ENCODE data around the gene DPM3.
"Not testable (repeated sequence)": the region's sequence is repeated elsewhere in the genome, so short reads cannot be mapped to it uniquely, and the experiment has no call there.

Gene DPM3

GRCh38 chr1:155175281-155175926, 35.1 kb upstream of the DPM3 start:
- DNase-seq (ENCODE audit: low spot score), result no peak

DNA sequence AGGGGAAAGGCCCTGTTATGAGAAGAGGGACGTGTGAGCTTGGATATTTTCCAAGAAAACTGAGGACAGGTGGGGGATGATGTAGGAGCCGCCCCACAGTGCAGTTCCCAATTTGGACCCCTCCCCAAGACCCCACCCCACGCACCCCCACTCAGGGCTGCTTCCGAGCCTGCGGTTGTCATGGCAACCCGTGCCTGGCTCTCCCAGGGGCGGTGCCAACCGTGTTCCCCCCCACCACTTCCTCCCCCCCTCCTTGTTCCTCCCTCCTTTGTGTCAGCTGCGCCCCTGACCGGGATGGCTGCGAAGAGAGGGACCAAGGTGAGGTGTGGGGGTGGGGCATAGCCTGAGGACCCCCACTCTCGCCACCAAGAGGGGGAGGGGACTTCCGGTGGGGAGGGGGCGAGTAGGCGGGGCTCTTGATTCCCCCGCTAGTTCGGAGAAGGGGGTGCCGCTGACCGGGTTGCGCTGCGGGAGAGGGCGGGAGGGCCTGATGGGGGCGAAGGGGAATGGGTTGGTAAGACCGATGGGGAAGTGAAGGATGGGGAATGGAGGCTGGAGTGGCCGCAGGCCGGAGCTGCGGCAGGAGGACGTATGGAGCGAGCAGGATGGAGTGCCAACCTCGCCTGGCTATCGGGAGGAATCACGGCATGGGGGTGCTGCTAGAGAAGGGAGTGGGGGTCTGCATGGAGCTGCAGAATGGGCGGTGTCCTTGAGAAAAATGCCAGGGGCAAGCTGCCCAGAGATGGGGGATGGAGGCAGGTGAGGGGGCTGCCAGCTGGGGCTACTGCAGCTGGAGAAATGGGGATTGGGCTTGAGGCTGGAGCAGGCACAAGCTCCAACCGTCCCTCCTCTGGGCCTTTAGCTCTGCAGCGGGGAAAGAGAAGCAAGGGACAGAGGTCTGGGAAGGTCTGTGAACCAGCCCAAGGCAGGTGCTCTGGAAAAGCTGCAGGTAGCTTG, 34.3 kb upstream of the DPM3 start:
- DNase-seq (ENCODE audit: low spot score), result no peak

- no peak for DNase-seq (ENCODE audit: low spot score)
Measured at GRCh38 chr1:155173478-155174323, 33.4 kb upstream of the DPM3 start, which contains the start of gene TRIM46. TSS of gene TRIM46 (plus strand) at chr1:155173849. CDS start at chr1:155173967, 118 bp downstream.

GRCh38 chr1:155172732-155173477, 32.6 kb upstream of the DPM3 start, which contains the start of gene KRTCAP2:
TSS of gene KRTCAP2 (minus strand) at chr1:155173304. CDS start at chr1:155173224, 80 bp downstream.
- peak; percentile 94 for DNase-seq (ENCODE audit: low spot score)

- no peak for DNase-seq (ENCODE audit: low spot score)
Measured at GRCh38 chr1:155171836-155172731, 31.8 kb upstream of the DPM3 start.

DNA sequence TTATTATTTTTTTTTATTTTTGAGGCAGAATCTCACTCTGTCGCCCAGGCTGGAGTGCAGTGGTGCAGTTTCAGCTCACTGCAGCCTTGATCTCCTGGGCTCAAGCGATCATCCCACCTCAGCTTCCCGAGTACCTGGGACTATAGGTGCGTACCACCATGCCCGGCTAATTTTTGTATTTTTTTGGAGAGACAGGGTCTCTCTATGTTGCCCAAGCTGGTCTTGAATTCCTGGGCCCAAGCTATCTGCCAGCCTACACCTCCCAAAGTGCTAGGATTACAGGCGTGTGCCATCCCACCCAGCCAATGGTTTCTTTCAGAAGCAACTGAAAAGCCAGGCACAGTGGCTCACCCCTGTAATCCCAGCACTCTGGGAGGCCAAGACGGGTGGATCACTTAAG, 30.5 kb upstream of the DPM3 start:
- no peak for DNase-seq (ENCODE audit: low spot score)

DNA sequence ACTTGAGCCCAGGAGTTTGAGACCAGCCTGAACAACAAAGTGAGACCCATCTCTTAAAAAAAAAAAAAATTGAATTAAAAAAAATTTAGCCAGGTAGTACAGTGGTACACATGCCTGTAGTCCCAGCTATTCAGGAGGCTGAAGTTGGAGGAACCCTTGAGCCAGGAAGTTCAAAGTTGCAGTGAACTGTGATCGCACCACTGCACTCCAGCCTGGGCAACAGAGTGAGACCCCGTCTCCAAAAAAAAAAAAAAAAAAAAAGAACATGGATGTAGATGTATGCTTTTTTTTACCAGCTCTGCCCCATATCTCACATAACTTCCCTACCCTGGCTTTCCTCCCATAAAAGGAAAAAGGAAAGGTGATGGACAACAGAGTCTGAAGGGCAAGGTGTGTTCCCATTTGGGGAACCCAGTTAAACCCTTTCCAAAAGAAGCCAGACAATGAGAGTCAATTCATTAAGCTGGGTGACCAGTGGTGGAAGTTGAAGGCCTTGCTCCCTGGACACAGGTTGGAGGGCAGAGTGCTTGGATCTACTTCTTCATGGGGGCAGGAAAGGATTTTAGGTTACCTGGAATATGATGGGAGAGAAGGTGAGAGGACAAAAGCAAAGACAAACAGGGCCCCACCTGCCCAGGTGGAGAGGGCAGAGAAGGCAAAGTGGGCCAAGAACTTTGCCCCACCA, 29.9 kb upstream of the DPM3 start:
- DNase-seq (ENCODE audit: low spot score), result no peak

DNA sequence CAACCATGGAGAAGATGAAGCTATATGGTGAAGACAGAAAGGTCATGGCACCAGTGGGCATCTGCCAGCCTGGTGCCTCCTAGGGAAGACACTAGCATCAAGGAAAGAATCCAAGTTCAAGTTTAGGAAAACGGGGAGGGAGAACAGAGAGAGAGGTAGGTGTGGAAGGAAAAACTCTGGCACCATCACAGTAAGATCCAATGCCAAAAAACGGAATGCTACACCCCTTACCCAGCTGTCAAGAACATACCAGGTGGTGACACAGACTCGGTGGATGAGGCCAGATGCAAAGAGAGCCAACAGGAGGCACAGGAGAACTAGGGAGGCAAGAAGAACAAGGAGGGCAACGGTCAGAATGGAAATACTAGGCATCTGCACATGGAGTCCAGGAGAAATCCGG, 29.2 kb upstream of the DPM3 start:
- no peak for DNase-seq (ENCODE audit: low spot score)

DNA sequence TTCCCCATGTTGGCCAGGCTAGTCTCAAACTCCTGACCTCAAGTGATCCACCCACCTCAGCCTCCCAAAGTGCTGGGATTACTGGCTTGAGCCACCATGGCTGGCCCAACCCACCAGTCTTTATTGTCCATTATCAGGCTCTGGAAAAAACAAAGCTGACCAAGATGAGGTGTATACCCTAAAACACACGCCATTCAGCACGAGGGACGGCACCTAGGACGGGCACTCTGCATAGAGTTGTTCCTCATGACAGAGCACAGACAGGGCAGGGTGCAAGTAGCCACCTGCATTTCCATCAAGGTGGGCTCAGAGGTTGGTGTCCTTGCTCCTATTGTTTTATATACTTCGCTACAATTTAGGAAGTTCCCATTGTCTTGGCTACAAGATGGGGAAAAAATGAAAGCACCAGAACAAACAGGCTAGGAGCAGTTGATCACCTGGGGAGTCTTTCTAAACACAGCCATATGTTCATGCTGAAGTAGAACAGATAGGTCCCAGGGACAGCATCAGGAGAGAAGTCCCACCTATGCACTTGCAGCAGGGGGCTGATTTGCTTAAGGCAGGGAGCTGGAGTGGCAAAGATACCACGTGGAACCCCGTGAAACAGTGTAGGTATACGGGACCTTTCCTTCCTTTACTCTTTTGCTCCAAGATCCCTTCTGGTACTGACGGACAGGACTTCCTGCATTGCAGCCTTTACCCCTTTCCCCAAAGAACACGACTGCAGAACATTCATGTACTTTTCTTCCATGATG, 28.3 kb upstream of the DPM3 start:
- DNase-seq (ENCODE audit: low spot score), result no peak

- not testable (repeated sequence) for DNase-seq (ENCODE audit: low spot score)
Measured at GRCh38 chr1:155168105-155168445, 27.7 kb upstream of the DPM3 start.

DNA sequence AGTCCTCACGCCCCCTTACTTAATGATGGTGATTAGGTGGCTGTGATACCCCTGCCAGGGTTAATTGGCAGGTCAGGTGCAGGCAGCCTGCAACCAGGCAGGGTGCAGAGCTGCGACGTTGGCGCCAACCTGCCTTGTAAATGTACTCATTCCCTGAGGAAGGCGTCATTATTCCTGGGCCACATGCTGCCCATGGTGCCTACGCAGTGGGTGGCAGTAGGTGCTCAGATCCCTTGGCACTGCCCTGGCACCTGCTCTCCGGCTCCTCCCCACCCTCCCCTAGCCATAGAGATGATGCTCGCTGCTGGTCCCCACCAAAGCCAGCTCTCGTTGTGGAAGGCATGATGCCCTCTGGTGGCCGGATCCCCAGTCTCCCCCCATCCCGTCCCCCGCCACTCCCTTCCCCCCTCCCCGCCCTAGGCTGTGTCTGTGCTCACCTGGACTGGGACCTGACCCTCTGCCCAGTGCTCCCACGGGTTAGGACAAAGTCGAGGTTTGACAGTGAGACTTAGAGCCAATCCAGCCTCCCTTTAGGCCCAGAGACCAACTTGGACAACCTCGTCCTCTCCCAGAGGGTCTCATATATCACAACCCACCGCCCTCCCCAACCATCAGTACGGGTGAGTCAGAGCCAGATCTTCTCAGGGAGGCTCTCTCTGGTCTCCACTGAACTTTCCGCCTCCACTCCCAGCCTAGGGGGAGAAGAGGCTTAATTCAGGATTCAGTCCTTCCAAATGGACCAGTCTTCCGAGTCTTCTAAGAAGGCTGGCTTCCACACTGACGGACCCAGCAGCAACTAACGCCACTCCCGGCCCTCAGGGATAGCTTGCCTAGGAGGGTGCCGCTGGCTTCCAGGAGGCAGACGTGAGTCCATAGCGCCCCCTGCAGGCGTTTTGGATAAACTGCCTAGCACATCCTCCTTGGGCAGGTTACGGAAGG, 27.1 kb upstream of the DPM3 start:
- DNase-seq (ENCODE audit: low spot score), result peak; percentile 80

DNA sequence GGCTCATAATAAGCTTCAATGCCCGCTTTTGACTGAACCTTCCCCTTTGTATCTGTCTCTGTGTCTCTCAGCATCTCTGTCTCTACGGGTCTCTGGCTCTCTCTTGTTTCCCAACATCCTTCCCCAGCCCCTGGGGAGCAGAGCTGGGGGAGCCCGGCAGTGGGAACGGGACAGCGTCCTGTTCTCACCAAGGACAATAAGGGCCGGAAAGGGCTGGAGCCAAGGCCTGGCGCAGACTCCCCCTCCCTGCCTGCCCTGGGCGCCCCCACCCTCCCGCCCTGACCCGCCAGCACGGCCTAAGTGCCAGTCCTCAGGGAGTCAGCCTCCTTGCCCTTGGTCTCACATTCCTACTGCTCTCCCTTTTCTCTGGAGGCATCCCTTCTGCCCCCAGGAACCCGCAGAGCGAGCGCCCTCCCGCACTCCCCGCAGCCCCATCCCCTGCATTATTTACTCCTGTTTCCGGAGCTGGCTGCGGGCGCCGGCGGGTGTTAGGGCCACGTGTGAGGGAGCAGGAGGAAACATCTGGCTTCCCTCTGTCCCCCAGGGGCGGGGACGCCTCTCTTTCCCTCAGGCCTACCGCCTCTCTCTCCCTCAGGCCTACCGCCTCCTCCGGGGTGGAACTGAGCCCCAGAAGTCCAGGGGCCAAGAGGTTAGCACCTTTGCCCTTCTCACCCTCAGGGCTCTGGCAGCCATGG, 26.3 kb upstream of the DPM3 start:
- DNase-seq (ENCODE audit: low spot score), result no peak

DNA sequence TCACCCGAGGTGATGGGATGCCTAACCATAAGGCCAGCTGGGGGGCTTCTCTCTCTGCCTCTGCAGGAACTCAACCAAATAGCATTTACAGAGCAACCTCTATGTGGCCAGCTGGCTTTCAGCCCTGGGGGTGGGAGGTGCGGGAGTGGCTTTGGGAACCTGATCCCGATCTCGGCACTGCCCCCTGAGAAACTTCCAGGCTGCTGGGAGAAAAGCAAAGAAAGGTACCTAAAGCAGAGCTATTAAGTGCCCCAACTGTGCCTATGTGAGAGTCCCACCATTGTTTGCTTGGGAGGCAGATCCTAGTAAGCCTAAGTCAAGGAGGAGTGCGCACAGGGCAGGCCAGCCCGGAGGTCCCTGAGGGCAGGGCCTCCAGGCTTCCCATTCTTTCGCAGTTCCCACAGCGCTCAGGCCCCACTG, 25.7 kb upstream of the DPM3 start:
- DNase-seq (ENCODE audit: low spot score), result no peak

- not testable (repeated sequence) for DNase-seq (ENCODE audit: low spot score)
Measured at GRCh38 chr1:155164625-155165024, 24.3 kb upstream of the DPM3 start.

- DNase-seq (ENCODE audit: low spot score), result not testable (repeated sequence)
Measured at GRCh38 chr1:155163785-155164184, 23.5 kb upstream of the DPM3 start.

DNA sequence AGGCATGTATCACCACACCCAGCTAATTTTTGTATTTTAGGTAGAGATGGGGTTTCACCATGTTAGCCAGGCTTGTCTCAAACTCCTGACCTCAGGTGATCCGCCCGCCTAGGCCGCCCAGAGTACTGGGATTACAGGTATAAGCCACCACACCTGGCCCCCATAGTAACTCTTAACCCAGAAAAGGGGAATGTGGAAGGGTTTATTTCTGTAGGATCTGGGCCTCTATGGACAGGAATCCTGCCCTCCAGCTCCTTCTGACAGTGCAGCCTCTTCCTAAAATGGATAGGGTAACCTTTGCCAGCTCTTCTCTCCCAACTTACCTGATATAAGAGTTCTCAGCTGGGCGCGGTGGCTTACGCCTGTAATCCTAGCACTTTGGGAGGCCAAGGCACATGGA, 22.3 kb upstream of the DPM3 start:
- DNase-seq (ENCODE audit: low spot score), result not testable (repeated sequence)

DNA sequence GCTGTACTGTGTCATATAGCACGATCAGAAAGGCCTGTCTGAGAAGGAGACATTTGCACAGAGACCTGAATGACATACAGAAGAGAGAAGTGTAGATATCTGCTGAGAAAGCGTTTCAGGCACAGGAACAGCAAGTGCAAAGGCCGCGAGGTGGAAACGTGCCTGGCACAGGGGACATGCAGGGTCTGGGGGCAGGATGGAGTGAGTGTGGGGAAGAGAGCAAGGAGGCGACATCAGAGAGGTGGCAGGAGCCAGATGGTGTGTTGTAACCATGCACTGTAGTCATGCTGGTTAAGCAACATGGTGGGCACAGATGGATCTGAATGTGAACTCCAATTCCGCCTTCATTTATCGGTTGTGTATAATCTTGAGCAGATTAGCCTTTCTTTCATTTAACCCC, 19.8 kb upstream of the DPM3 start:
- DNase-seq (ENCODE audit: low spot score), result no peak

Measured in SW480 (cell line).